Epithelial cell of prostate (primary cell): ENCODE measurements around the gene SLC9A5.

Source experiments
- DNase-seq: peaks from one replicate; pipeline ENCODE4 v3.0.0-alpha.2; 2011; ENCODE audit warnings: low read depth, low spot score
- H3K27ac ChIP-seq: fragments of 450-650 bp; 2 replicates; pipeline ENCODE4 v1.5.1; 2017; ENCODE audit warnings: mild to moderate bottlenecking

The SLC9A5 gene, protein sequence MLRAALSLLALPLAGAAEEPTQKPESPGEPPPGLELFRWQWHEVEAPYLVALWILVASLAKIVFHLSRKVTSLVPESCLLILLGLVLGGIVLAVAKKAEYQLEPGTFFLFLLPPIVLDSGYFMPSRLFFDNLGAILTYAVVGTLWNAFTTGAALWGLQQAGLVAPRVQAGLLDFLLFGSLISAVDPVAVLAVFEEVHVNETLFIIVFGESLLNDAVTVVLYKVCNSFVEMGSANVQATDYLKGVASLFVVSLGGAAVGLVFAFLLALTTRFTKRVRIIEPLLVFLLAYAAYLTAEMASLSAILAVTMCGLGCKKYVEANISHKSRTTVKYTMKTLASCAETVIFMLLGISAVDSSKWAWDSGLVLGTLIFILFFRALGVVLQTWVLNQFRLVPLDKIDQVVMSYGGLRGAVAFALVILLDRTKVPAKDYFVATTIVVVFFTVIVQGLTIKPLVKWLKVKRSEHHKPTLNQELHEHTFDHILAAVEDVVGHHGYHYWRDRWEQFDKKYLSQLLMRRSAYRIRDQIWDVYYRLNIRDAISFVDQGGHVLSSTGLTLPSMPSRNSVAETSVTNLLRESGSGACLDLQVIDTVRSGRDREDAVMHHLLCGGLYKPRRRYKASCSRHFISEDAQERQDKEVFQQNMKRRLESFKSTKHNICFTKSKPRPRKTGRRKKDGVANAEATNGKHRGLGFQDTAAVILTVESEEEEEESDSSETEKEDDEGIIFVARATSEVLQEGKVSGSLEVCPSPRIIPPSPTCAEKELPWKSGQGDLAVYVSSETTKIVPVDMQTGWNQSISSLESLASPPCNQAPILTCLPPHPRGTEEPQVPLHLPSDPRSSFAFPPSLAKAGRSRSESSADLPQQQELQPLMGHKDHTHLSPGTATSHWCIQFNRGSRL

GRCh38 chr16:67248401-67249177 is at the start of gene SLC9A5:
SLC9A5 (plus strand) TSS chr16:67248979; CDS start chr16:67249015, 36 bp downstream.
- no peak within 1 kb of the TSS for H3K27ac ChIP-seq
- no peak for DNase-seq

GRCh38 chr16:67199011-67199807 is 49.6 kb upstream of the SLC9A5 start, which contains the start of gene ELMO3:
ELMO3 (plus strand) TSS chr16:67199131; CDS start chr16:67199327, 196 bp downstream.
- peak within 1 kb of the TSS; percentile 81 for H3K27ac ChIP-seq
- DNase-seq = no peak

- no peak for DNase-seq
- H3K27ac ChIP-seq = peak overlapping the region; percentile 81
Observed at GRCh38 chr16:67199808-67200198, 49.0 kb upstream of the SLC9A5 start.

DNA sequence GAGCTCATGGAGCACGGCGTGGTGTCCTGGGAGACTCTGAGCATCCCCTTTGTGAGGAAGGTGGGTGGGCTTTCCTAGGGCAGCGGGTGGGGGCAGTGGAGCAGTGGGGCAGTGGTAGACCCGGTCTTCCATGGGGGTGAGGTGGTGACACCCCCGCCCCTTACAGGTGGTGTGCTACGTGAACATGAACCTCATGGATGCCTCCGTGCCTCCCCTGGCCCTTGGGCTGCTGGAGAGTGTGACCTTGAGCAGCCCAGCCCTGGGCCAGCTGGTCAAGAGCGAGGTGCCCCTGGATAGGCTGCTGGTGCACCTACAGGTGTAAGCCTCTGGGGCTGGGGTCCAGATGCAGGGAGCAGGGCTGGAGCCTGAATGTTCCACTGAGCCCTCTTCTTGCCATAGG is 48.3 kb upstream of the SLC9A5 start:
- no peak for DNase-seq
- H3K27ac ChIP-seq = no peak overlapping the region

- DNase-seq = no peak
- no peak overlapping the region for H3K27ac ChIP-seq
Observed at GRCh38 chr16:67201411-67202345, 47.1 kb upstream of the SLC9A5 start.

DNA sequence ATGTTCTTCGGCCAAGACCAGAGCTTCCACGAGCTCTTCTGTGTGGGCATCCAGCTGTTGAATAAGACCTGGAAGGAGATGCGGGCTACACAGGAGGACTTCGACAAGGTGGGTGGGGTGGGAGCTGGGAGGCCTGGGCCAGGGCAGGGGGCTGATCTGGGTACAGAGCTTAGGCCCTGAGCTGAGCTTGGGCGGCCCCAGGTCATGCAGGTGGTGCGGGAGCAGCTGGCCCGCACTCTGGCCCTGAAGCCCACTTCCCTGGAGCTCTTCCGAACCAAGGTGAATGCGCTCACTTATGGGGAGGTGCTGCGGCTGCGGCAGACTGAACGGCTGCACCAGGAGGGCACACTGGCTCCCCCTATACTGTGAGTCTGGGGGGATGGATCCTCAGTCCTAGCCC is 46.4 kb upstream of the SLC9A5 start:
- H3K27ac ChIP-seq = no peak overlapping the region
- no peak for DNase-seq

- no peak for DNase-seq
- H3K27ac ChIP-seq = no peak overlapping the region
Observed at GRCh38 chr16:67202956-67203493, 45.8 kb upstream of the SLC9A5 start.

GRCh38 chr16:67204076-67204475 is 44.7 kb upstream of the SLC9A5 start:
- no peak for DNase-seq
- H3K27ac ChIP-seq = no peak overlapping the region

- peak overlapping the region; percentile 70 for H3K27ac ChIP-seq
- no peak for DNase-seq
Observed at GRCh38 chr16:67206129-67206837, 42.5 kb upstream of the SLC9A5 start.

GRCh38 chr16:67206838-67207248 is 41.9 kb upstream of the SLC9A5 start:
- peak overlapping the region; percentile 70 for H3K27ac ChIP-seq
- no peak for DNase-seq

DNA sequence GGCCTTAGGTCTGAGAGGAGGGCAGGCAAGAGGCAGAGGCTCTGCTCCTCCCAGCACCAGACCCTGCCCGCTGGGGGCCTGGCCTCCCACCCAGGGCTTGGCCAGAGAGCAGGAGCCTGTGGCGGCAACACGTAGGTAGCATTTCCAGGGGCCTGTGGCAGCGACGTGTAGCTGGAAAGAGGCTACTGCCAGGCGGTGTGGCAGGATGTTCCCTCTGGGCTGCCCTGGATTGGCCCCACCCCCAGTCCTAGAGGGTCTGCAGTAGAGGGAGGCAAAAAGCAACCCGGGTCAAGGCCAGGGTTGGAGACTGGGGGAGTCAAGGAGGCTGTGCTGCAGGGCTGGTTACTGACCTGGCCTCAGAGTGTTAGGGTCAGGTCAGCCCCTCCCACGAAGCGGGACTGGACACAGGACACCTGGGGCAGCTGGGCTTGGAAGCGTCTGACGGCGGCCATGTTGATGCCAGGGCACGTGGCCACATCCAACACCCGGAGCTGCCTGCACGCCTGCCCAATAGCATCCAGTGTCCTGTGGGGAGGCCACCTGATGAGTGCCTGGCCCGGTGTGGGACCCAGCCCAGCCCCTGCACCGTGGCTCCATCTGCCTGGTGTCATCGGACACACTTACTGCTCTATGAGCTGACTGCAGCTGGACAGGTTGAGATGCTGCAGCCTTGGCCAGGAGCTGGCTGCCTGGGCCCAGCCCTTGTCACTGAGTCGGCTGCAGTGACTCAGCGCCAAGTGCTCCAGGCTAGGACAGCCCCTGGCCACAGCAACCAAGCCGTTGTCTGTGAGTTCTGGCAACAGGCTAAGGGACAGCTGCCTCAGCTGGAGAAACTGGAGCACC is 41.3 kb upstream of the SLC9A5 start:
- DNase-seq = no peak
- peak overlapping the region; percentile 70 for H3K27ac ChIP-seq

GRCh38 chr16:67208154-67208896 is 40.5 kb upstream of the SLC9A5 start:
- H3K27ac ChIP-seq = peak overlapping the region; percentile 70
- DNase-seq = no peak

- no peak for DNase-seq
Observed at GRCh38 chr16:67209565-67209964, 39.2 kb upstream of the SLC9A5 start.

GRCh38 chr16:67210069-67210937 is 38.5 kb upstream of the SLC9A5 start:
- no peak overlapping the region for H3K27ac ChIP-seq
- DNase-seq = no peak

More at GRCh38 chr16:67209565-67209964, 39.2 kb upstream of the SLC9A5 start:
- no peak overlapping the region for H3K27ac ChIP-seq

DNA sequence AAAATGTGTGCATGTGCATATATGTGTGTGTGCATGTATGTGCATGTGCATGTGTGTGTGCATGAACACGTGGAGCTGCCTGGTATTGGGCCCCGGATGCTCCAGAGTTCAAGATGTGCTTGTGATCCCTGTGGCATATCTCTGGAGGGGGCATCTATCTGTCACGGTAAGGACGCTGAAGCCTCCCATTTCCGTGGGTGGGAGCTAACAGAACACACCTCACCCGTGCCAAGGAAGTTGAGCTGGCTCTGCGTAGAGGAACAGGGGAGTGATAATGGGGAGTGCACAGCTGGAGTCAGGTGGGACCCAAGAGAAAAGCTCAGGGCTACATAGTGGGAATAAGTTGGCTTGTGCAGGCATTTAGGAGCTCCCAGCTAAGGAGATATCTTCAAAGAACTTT is 37.1 kb upstream of the SLC9A5 start:
- H3K27ac ChIP-seq = no peak overlapping the region
- DNase-seq = no peak
